HEK293 (cell line): ENCODE data around the gene ZNF629.
"Not testable (repeated sequence)": the region's sequence is repeated elsewhere in the genome, so short reads cannot be mapped to it uniquely, and the experiment has no call there.

Experiments
- ATF2 ChIP-seq: fragments of 450-650 bp; formaldehyde crosslinking; IDR thresholded peaks from 2 replicates; pipeline ENCODE4 v1.5.1; 2016; ENCODE audit warnings: missing biosample characterization, missing genetic modification characterization, low read depth
- BCL11A ChIP-seq: fragments of 450-650 bp; formaldehyde crosslinking; IDR thresholded peaks from 2 replicates; pipeline ENCODE4 v1.5.1; 2016; ENCODE audit warnings: low read depth, missing biosample characterization, missing genetic modification characterization
- CTCF ChIP-seq: fragments of 450-650 bp; formaldehyde crosslinking; IDR thresholded peaks from 2 replicates; pipeline ENCODE4 v1.5.1; 2016; ENCODE audit warnings: missing biosample characterization, missing genetic modification characterization
- GLIS2 ChIP-seq: fragments of 450-650 bp; formaldehyde crosslinking; IDR thresholded peaks from 2 replicates; pipeline ENCODE4 v1.5.1; 2016; ENCODE audit warnings: missing biosample characterization, missing genetic modification characterization
- TRIM28 ChIP-seq: IDR thresholded peaks from 2 replicates; pipeline ENCODE4 v1.6.1; 2011; ENCODE audit warnings: low read length, control low read depth, borderline replicate concordance
- ZBTB11 ChIP-seq: fragments of 450-650 bp; formaldehyde crosslinking; conservative IDR thresholded peaks from 2 replicates; pipeline ENCODE4 v1.5.1; 2016; ENCODE audit warnings: low read depth, missing biosample characterization, missing genetic modification characterization
- ZBTB7A ChIP-seq: fragments of 450-650 bp; formaldehyde crosslinking; IDR thresholded peaks from 2 replicates; pipeline ENCODE4 v1.5.1; 2016; ENCODE audit warnings: low read depth, missing biosample characterization, missing genetic modification characterization
- ZNF10 ChIP-seq: fragments of 450-650 bp; formaldehyde crosslinking; IDR thresholded peaks from 2 replicates; pipeline ENCODE4 v1.5.1; 2017; ENCODE audit warnings: missing biosample characterization, missing genetic modification characterization
- ZNF174 ChIP-seq: fragments of 450-650 bp; formaldehyde crosslinking; IDR thresholded peaks from 2 replicates; pipeline ENCODE4 v1.5.0; 2017; ENCODE audit warnings: missing biosample characterization, mild to moderate bottlenecking, missing genetic modification characterization
- ZNF274 ChIP-seq, 2 experiments: fragments of 200-500 bp in 1 of 2; fragments of 450-650 bp in 1 of 2; sonication (Bioruptor generic) in 1 of 2; formaldehyde crosslinking in 1 of 2; IDR thresholded peaks; 2 replicates each; pipeline versions ENCODE4 v1.5.1 to v1.6.1; 2014 to 2016; ENCODE audit warnings: borderline replicate concordance in 1 of 2, inconsistent platforms in 1 of 2, low read length in 1 of 2, missing biosample characterization in 1 of 2, missing genetic modification characterization in 1 of 2
- ZNF302 ChIP-seq: fragments of 450-650 bp; formaldehyde crosslinking; IDR thresholded peaks from 2 replicates; pipeline ENCODE4 v1.5.1; 2016; ENCODE audit warnings: missing biosample characterization, missing genetic modification characterization, low read depth
- ZNF335 ChIP-seq: fragments of 450-650 bp; formaldehyde crosslinking; conservative IDR thresholded peaks from 2 replicates; pipeline ENCODE4 v1.5.1; 2016; ENCODE audit warnings: missing biosample characterization, missing genetic modification characterization
- ZNF677 ChIP-seq: fragments of 450-650 bp; IDR thresholded peaks from 2 replicates; pipeline ENCODE4 v1.5.0; 2018; ENCODE audit warnings: missing biosample characterization, mild to moderate bottlenecking, missing genetic modification characterization, moderate library complexity

- TF ChIP-seq ZNF174; ZBTB7A; CTCF; ZBTB11; ZNF302 (tag by site-specific recombination); ZNF677 (tag by site-specific recombination); GLIS2; ZNF274 (IDR thresholded peaks at IDR 0.05; ENCODE audit: low read length); ZNF274 (tag by site-specific recombination; IDR thresholded peaks at IDR 0.05; ENCODE audit: borderline replicate concordance); TRIM28; ZNF10; ATF2 (tag by site-specific recombination); ZNF335 (tag by site-specific recombination); BCL11A (tag by site-specific recombination): not testable (repeated sequence)
These were observed 22.7 kb upstream of the ZNF629 start for GRCh38 chr16:30809675-30810074.
